Adipocyte (in vitro differentiated cells): ENCODE measurements around the gene PGM1.

Source experiments
- DNase-seq: peaks from one replicate; pipeline ENCODE4 v3.0.0-alpha.2; 2015; ENCODE audit warnings: low read depth
- H3K27me3 ChIP-seq: replicated peaks from 2 replicates; pipeline ENCODE4 v1.7.0; 2013; ENCODE audit warnings: mild to moderate bottlenecking, low read length, moderate library complexity; ENCODE audit not compliant: control insufficient read depth, insufficient read depth
- H3K36me3 ChIP-seq: 2 replicates; pipeline ENCODE4 v1.7.0; 2013; ENCODE audit warnings: low read length, mild to moderate bottlenecking, moderate library complexity; ENCODE audit not compliant: control insufficient read depth, insufficient read depth, severe bottlenecking
- H3K4me1 ChIP-seq: 2 replicates; pipeline ENCODE4 v1.7.0; 2013; ENCODE audit warnings: mild to moderate bottlenecking, low read length, moderate library complexity; ENCODE audit not compliant: control insufficient read depth, insufficient read depth
- H3K4me3 ChIP-seq: 2 replicates; pipeline ENCODE4 v1.7.0; 2013; ENCODE audit warnings: mild to moderate bottlenecking, low read length, moderate library complexity
- H3K9ac ChIP-seq: 2 replicates; pipeline ENCODE4 v1.7.0; 2013; ENCODE audit warnings: mild to moderate bottlenecking, low read length, moderate library complexity
- H3K9me3 ChIP-seq: 2 replicates; pipeline ENCODE4 v1.7.0; 2013; ENCODE audit warnings: mild to moderate bottlenecking, low read length, moderate library complexity; ENCODE audit not compliant: control insufficient read depth

The PGM1 gene

GRCh38 chr1:63601463-63601862 lies 8.3 kb downstream of the PGM1 start:
- peaks cover 24% of the 10 kb centered on the region for H3K36me3 ChIP-seq
- no peak for DNase-seq
- H3K9me3 ChIP-seq: no peaks in the 10 kb centered on the region
- H3K4me1 ChIP-seq: peaks cover 14% of the 10 kb centered on the region
- H3K9ac ChIP-seq: no peak overlapping the region
- peak overlapping the region; percentile 39 for H3K4me3 ChIP-seq
- H3K27me3 ChIP-seq: no peaks in the 10 kb centered on the region

GRCh38 chr1:63601912-63602311 lies 8.7 kb downstream of the PGM1 start:
- H3K4me3 ChIP-seq: no peak overlapping the region
- H3K9me3 ChIP-seq: no peaks in the 10 kb centered on the region
- peaks cover 14% of the 10 kb centered on the region for H3K4me1 ChIP-seq
- DNase-seq: no peak
- H3K27me3 ChIP-seq: no peaks in the 10 kb centered on the region
- H3K36me3 ChIP-seq: peaks cover 27% of the 10 kb centered on the region
- no peak overlapping the region for H3K9ac ChIP-seq

GRCh38 chr1:63602629-63603028 lies 9.4 kb downstream of the PGM1 start:
- H3K36me3 ChIP-seq: peaks cover 32% of the 10 kb centered on the region
- no peak for DNase-seq
- H3K27me3 ChIP-seq: no peaks in the 10 kb centered on the region

GRCh38 chr1:63603810-63604209 lies 10.6 kb downstream of the PGM1 start:
- H3K9ac ChIP-seq: no peak overlapping the region
- no peak overlapping the region for H3K4me3 ChIP-seq
- DNase-seq: no peak
- H3K9me3 ChIP-seq: no peaks in the 10 kb centered on the region
- no peaks in the 10 kb centered on the region for H3K27me3 ChIP-seq
- peaks cover 14% of the 10 kb centered on the region for H3K4me1 ChIP-seq
- H3K36me3 ChIP-seq: peaks cover 30% of the 10 kb centered on the region

More at GRCh38 chr1:63602629-63603028, 9.4 kb downstream of the PGM1 start:
- Histone ChIP-seq H3K4me1 (peaks cover 14% of the 10 kb centered on the region), H3K4me3 (no peak overlapping the region), H3K9me3 (no peaks in the 10 kb centered on the region), H3K9ac (no peak overlapping the region)

- no peak overlapping the region for H3K4me3 ChIP-seq
- peaks cover 28% of the 10 kb centered on the region for H3K36me3 ChIP-seq
- H3K9me3 ChIP-seq: no peaks in the 10 kb centered on the region
- H3K27me3 ChIP-seq: no peaks in the 10 kb centered on the region
- peaks cover 36% of the 10 kb centered on the region for H3K4me1 ChIP-seq
- H3K9ac ChIP-seq: no peak overlapping the region
- no peak for DNase-seq
Measured at GRCh38 chr1:63607322-63607721, 14.1 kb downstream of the PGM1 start.

GRCh38 chr1:63611231-63611630 lies 18.0 kb downstream of the PGM1 start:
- Histone ChIP-seq H3K4me3 (no peak overlapping the region), H3K9me3 (no peaks in the 10 kb centered on the region), H3K4me1 (peaks cover 57% of the 10 kb centered on the region), H3K27me3 (no peaks in the 10 kb centered on the region), H3K9ac (no peak overlapping the region), H3K36me3 (peaks cover 26% of the 10 kb centered on the region)
- no peak for DNase-seq

- Histone ChIP-seq H3K4me1 (peaks cover 68% of the 10 kb centered on the region), H3K36me3 (peaks cover 21% of the 10 kb centered on the region), H3K9me3 (no peaks in the 10 kb centered on the region), H3K4me3 (peak overlapping the region; percentile 35), H3K27me3 (no peaks in the 10 kb centered on the region), H3K9ac (peak overlapping the region; percentile 55)
- DNase-seq: peak; percentile 84
Measured at GRCh38 chr1:63612564-63612963, 19.4 kb downstream of the PGM1 start.

GRCh38 chr1:63612971-63613370 lies 19.8 kb downstream of the PGM1 start:
- peak overlapping the region; percentile 35 for H3K4me3 ChIP-seq
- no peak for DNase-seq
- no peaks in the 10 kb centered on the region for H3K9me3 ChIP-seq
- peak overlapping the region; percentile 55 for H3K9ac ChIP-seq
- peaks cover 72% of the 10 kb centered on the region for H3K4me1 ChIP-seq
- H3K27me3 ChIP-seq: no peaks in the 10 kb centered on the region
- H3K36me3 ChIP-seq: peaks cover 17% of the 10 kb centered on the region

- peak; percentile 91 for DNase-seq
- H3K4me1 ChIP-seq: peaks cover 60% of the 10 kb centered on the region
- H3K36me3 ChIP-seq: peaks cover 17% of the 10 kb centered on the region
- peak overlapping the region; percentile 66 for H3K9ac ChIP-seq
- H3K27me3 ChIP-seq: no peaks in the 10 kb centered on the region
- H3K4me3 ChIP-seq: no peak overlapping the region
- H3K9me3 ChIP-seq: no peaks in the 10 kb centered on the region
Measured at GRCh38 chr1:63615768-63616420, 22.7 kb downstream of the PGM1 start.

- Histone ChIP-seq H3K9me3 (no peaks in the 10 kb centered on the region), H3K36me3 (peaks cover 17% of the 10 kb centered on the region), H3K9ac (peak overlapping the region; percentile 66), H3K27me3 (no peaks in the 10 kb centered on the region), H3K4me1 (peaks cover 57% of the 10 kb centered on the region), H3K4me3 (no peak overlapping the region)
- peak; percentile 24 for DNase-seq
Measured at GRCh38 chr1:63617450-63617849, 24.2 kb downstream of the PGM1 start.

- Histone ChIP-seq H3K9ac (peak overlapping the region; percentile 66), H3K4me3 (no peak overlapping the region), H3K27me3 (no peaks in the 10 kb centered on the region), H3K36me3 (peaks cover 17% of the 10 kb centered on the region), H3K9me3 (no peaks in the 10 kb centered on the region), H3K4me1 (peaks cover 57% of the 10 kb centered on the region)
- DNase-seq: peak; percentile 60
Measured at GRCh38 chr1:63618011-63618410, 24.8 kb downstream of the PGM1 start.

GRCh38 chr1:63619558-63619957 lies 26.3 kb downstream of the PGM1 start:
- peaks cover 59% of the 10 kb centered on the region for H3K4me1 ChIP-seq
- H3K36me3 ChIP-seq: peaks cover 21% of the 10 kb centered on the region
- H3K9ac ChIP-seq: no peak overlapping the region
- no peaks in the 10 kb centered on the region for H3K9me3 ChIP-seq
- H3K4me3 ChIP-seq: no peak overlapping the region
- H3K27me3 ChIP-seq: no peaks in the 10 kb centered on the region
- DNase-seq: no peak
